ENCODE results near the gene NR2F1-AS1. TPM values are rescaled to one million over a fixed set of nuclear protein-coding genes. Genes with fewer than 3 reads are reported as not detected.

Gene NR2F1-AS1
- total and polyA plus RNA-seq, 2 donors (not counting 1 experiment from before 2014, with no cell fraction given) = not detected

- Histone ChIP-seq H3K36me3 (replicated peaks in 1 of 2; ENCODE audit: control extremely low read depth in 1 of 2, control insufficient read depth in 1 of 2, extremely low read depth in 1 of 2, insufficient read depth in 2 of 2, low read length in 1 of 2) (no peaks in the 10 kb centered on the region), H4K20me1 (ENCODE audit: control insufficient read depth, insufficient read depth, low read length, poor library complexity, severe bottlenecking) (no peaks in the 10 kb centered on the region), H3K9ac (ENCODE audit: low read length) (no peak overlapping the region), H3K4me3 (ENCODE audit: control extremely low read depth in 1 of 5, extremely low read depth in 1 of 5, insufficient read depth in 1 of 5, low read depth in 2 of 5, low read length in 4 of 5) (no peak overlapping the region), H3K79me2 (ENCODE audit: control insufficient read depth, insufficient read depth, low read length) (no peaks in the 10 kb centered on the region), H2AFZ (ENCODE audit: insufficient read depth, low read depth, low read length, poor library complexity, severe bottlenecking) (no peak overlapping the region), H3K4me1 (ENCODE audit: control insufficient read depth in 2 of 2, insufficient read depth in 2 of 2, low read length in 2 of 2) (peaks cover 10 to 46% of the 10 kb centered on the region in 2 donors), H3K9me3 (ENCODE audit: control extremely low read depth in 1 of 3, control insufficient read depth in 2 of 3, insufficient read depth in 1 of 3, low read length in 2 of 3) (peaks cover under 1 to 19% (median 10%) of the 10 kb centered on the region in 3 donors), H3K27me3 (replicated peaks in 1 of 4; ENCODE audit: control extremely low read depth in 1 of 4, control insufficient read depth in 3 of 4, insufficient read depth in 4 of 4, low read length in 3 of 4) (peaks cover 6 to 82% (median 79%) of the 10 kb centered on the region in 4 experiments), H3K27ac (ENCODE audit: low read length in 2 of 2) (no peak overlapping the region), H3K4me2 (replicated peaks; ENCODE audit: low read depth, low read length, poor library complexity, severe bottlenecking) (peak overlapping the region; percentile 17)
- Mint-ChIP-seq H3K27me3 (peaks cover 48% of the 10 kb centered on the region), H3K9me3 (ENCODE audit: insufficient read depth) (no peaks in the 10 kb centered on the region), H3K27ac (no peak overlapping the region), H3K4me1 (peaks cover 14% of the 10 kb centered on the region), H3K4me3 (no peak overlapping the region)
- ChIA-PET CTCF (no interaction called here), POLR2A (no interaction called here)
- intact Hi-C loops (cut with micrococcal nuclease) = no loop called here
- TF ChIP-seq EZH2 (IDR thresholded peaks at IDR 0.05; ENCODE audit: borderline replicate concordance, insufficient read depth, low read depth, low read length, poor library complexity, severe bottlenecking) (peak; percentile 42), CTCF (IDR thresholded peaks at IDR 0.05) (no peak)
- 10% methylated on average over 50 of the region's 58 CpGs for WGBS (ENCODE audit: insufficient coverage)
- DNase-seq (peak; percentile 14), ATAC-seq (ENCODE audit: low read depth) (no peak)
Measured at GRCh38 chr5:93603793-93604643, 23.0 kb upstream of the NR2F1-AS1 start.
